OCI-LY3 (cell line): Measurements from ENCODE around the gene POLDIP3.

ENCODE experiments used
- CTCF ChIP-seq: fragments of 200-600, 300-600 bp; sonication (generic); IDR thresholded peaks from 2 replicates; pipeline ENCODE4 v1.5.1; 2014; ENCODE audit warnings: antibody characterized with exemption, low read length, low read depth
- EZH2phosphoT487 ChIP-seq: fragments of 200-600 bp; shearing (Covaris generic); IDR thresholded peaks from 2 replicates; pipeline ENCODE4 v1.6.1; 2018; ENCODE audit warnings: antibody characterized with exemption, mixed run types, low read depth

- TF ChIP-seq CTCF (no peak), EZH2phosphoT487 (no peak)
These were observed 2.3 kb downstream of the POLDIP3 start for GRCh38 chr22:42612336-42612735.
